ENCODE results near the gene ZNF783. TPM values are rescaled to one million over a fixed set of nuclear protein-coding genes. Genes with fewer than 3 reads are reported as not detected.
"Not testable (repeated sequence)": the region's sequence is repeated elsewhere in the genome, so short reads cannot be mapped to it uniquely, and the experiment has no call there.

ZNF783 gene
- total RNA-seq, 1 donor from 2014 or later = 10.4 TPM

- TF ChIP-seq CTCF (IDR thresholded peaks at IDR 0.05; ENCODE audit: insufficient read depth, low read length, poor library complexity, severe bottlenecking) = no peak
- Histone ChIP-seq H3K36me3 (ENCODE audit: control insufficient read depth, insufficient read depth, low read length) (peaks cover 4% of the 10 kb centered on the region), H3K27me3 (ENCODE audit: control insufficient read depth, insufficient read depth, low read length) (no peaks in the 10 kb centered on the region), H3K4me3 (ENCODE audit: low read depth, low read length) (no peak overlapping the region)
- DNase-seq (ENCODE audit: low read depth) = no peak
These were observed 6.8 kb upstream of the ZNF783 start for GRCh38 chr7:149255174-149255573.

GRCh38 chr7:149256568-149256967, 5.4 kb upstream of the ZNF783 start:
- no peak for DNase-seq (ENCODE audit: low read depth)
- no peaks in the 10 kb centered on the region for H3K27me3 ChIP-seq (ENCODE audit: control insufficient read depth, insufficient read depth, low read length)
- H3K36me3 ChIP-seq (ENCODE audit: control insufficient read depth, insufficient read depth, low read length) = peaks cover 4% of the 10 kb centered on the region
- no peak overlapping the region for H3K4me3 ChIP-seq (ENCODE audit: low read depth, low read length)
- no peak for TF ChIP-seq CTCF (IDR thresholded peaks at IDR 0.05; ENCODE audit: insufficient read depth, low read length, poor library complexity, severe bottlenecking)

DNA sequence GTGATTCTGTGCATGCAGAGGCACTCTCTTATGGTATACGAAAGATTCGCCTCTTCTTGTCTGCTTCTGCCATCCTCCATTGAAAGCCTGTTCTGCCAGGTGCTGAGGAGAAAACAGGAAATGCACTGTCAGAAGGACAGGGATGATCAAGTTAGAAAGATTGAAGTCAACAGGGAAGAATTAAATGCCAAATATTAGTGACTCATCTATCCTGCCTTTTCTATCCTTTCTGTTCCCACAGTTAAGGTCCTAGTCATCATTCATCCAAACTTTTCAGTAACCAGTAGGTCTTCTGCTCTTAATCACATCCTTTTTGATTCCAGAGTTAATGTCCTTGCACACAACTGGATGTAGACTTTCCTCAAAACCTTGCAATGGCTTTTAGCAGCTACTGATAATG, 4.8 kb upstream of the ZNF783 start:
- no peak for DNase-seq (ENCODE audit: low read depth)
- no peaks in the 10 kb centered on the region for H3K27me3 ChIP-seq (ENCODE audit: control insufficient read depth, insufficient read depth, low read length)
- TF ChIP-seq CTCF (IDR thresholded peaks at IDR 0.05; ENCODE audit: insufficient read depth, low read length, poor library complexity, severe bottlenecking) = no peak
- H3K4me3 ChIP-seq (ENCODE audit: low read depth, low read length) = no peak overlapping the region
- peaks cover 3% of the 10 kb centered on the region for H3K36me3 ChIP-seq (ENCODE audit: control insufficient read depth, insufficient read depth, low read length)

- Histone ChIP-seq H3K4me3 (ENCODE audit: low read depth, low read length) (peak overlapping the region; percentile 54), H3K27me3 (ENCODE audit: control insufficient read depth, insufficient read depth, low read length) (no peaks in the 10 kb centered on the region), H3K36me3 (ENCODE audit: control insufficient read depth, insufficient read depth, low read length) (no peaks in the 10 kb centered on the region)
- no peak for TF ChIP-seq CTCF (IDR thresholded peaks at IDR 0.05; ENCODE audit: insufficient read depth, low read length, poor library complexity, severe bottlenecking)
- DNase-seq (ENCODE audit: low read depth) = no peak
These were observed 624 bp upstream of the ZNF783 start for GRCh38 chr7:149261316-149261828.

- H3K27me3 ChIP-seq (ENCODE audit: control insufficient read depth, insufficient read depth, low read length) = no peaks in the 10 kb centered on the region
- TF ChIP-seq CTCF (IDR thresholded peaks at IDR 0.05; ENCODE audit: insufficient read depth, low read length, poor library complexity, severe bottlenecking) = no peak
These were observed 4.5 kb downstream of the ZNF783 start for GRCh38 chr7:149266451-149266850.

GRCh38 chr7:149267733-149268132, 5.7 kb downstream of the ZNF783 start:
- no peak overlapping the region for H3K4me3 ChIP-seq (ENCODE audit: low read depth, low read length)
- TF ChIP-seq CTCF (IDR thresholded peaks at IDR 0.05; ENCODE audit: insufficient read depth, low read length, poor library complexity, severe bottlenecking) = no peak
- no peak for DNase-seq (ENCODE audit: low read depth)

More at GRCh38 chr7:149266451-149266850, 4.5 kb downstream of the ZNF783 start:
- DNase-seq (ENCODE audit: low read depth) = no peak
- no peak overlapping the region for H3K4me3 ChIP-seq (ENCODE audit: low read depth, low read length)
- no peaks in the 10 kb centered on the region for H3K36me3 ChIP-seq (ENCODE audit: control insufficient read depth, insufficient read depth, low read length)

DNA sequence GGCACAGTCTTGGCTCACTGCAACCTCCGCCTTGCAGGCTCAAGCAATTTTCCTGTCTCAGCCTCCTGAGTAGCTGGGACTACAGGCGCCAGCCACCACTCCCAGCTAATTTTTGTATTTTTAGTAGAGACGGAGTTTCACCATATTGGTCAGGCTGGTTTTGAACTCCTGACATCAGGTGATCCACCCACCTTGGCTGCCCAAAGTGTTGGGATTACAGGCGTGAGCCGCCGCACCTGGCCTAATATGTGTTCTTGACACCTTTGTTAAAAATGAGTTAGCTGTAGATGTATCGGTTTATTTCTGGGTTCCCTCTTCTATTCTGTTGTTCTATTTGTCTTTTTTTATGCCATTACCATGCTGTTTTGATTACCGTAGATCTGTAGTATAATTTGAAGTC, 12.4 kb downstream of the ZNF783 start:
- H3K27me3 ChIP-seq (ENCODE audit: control insufficient read depth, insufficient read depth, low read length); DNase-seq (ENCODE audit: low read depth); H3K36me3 ChIP-seq (ENCODE audit: control insufficient read depth, insufficient read depth, low read length); H3K4me3 ChIP-seq (ENCODE audit: low read depth, low read length): not testable (repeated sequence)

More at GRCh38 chr7:149267733-149268132, 5.7 kb downstream of the ZNF783 start:
- Histone ChIP-seq H3K36me3 (ENCODE audit: control insufficient read depth, insufficient read depth, low read length) (no peaks in the 10 kb centered on the region), H3K27me3 (ENCODE audit: control insufficient read depth, insufficient read depth, low read length) (no peaks in the 10 kb centered on the region)
